ENCODE measurements around the gene TUBGCP6. TPM values are rescaled to one million over a fixed set of nuclear protein-coding genes. Genes with fewer than 3 reads are reported as not detected.

The TUBGCP6 gene
- total RNA-seq, 4 donors from 2014 or later = 19.1 to 52.2 (median 40.7) TPM

DNA sequence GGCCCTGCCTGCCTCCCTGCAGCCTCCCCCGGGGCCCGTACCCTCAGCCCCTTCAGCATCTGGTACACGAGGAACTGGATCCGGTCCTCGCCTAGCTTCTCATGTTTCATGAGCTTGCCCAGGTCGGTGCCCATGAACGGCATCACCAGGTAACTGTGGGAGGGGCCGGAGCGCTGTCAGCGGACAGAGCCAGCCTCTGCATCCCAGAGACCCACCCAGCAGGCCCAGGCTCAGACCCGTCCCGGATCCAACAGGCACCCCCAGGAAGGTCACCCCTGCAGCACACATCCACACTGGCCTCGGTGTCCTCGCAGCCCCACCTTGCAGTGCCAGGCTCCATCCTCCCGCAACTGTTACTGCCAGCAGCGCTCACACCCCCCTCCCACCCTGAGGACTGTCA, 12.2 kb upstream of the TUBGCP6 start:
- H3K36me3 ChIP-seq = no peaks in the 10 kb centered on the region
- intact Hi-C loops (cut with DNase I; ENCODE audit: low total_unique reads) = no loop called here
- no peak overlapping the region for H3K27ac ChIP-seq
- peaks cover 0 to 17% of the 10 kb centered on the region in 2 donors for H3K4me1 ChIP-seq
- no peaks in the 10 kb centered on the region for H3K27me3 ChIP-seq
- H3K9me3 ChIP-seq = no peaks in the 10 kb centered on the region
- DNase-seq = no peak
- H3K4me3 ChIP-seq = no peak overlapping the region
- TF ChIP-seq POLR2A (IDR thresholded peaks at IDR 0.05) = no peak
- TF ChIP-seq, protein P1, sequence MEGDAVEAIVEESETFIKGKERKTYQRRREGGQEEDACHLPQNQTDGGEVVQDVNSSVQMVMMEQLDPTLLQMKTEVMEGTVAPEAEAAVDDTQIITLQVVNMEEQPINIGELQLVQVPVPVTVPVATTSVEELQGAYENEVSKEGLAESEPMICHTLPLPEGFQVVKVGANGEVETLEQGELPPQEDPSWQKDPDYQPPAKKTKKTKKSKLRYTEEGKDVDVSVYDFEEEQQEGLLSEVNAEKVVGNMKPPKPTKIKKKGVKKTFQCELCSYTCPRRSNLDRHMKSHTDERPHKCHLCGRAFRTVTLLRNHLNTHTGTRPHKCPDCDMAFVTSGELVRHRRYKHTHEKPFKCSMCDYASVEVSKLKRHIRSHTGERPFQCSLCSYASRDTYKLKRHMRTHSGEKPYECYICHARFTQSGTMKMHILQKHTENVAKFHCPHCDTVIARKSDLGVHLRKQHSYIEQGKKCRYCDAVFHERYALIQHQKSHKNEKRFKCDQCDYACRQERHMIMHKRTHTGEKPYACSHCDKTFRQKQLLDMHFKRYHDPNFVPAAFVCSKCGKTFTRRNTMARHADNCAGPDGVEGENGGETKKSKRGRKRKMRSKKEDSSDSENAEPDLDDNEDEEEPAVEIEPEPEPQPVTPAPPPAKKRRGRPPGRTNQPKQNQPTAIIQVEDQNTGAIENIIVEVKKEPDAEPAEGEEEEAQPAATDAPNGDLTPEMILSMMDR (IDR thresholded peaks at IDR 0.05) = no peak

DNA sequence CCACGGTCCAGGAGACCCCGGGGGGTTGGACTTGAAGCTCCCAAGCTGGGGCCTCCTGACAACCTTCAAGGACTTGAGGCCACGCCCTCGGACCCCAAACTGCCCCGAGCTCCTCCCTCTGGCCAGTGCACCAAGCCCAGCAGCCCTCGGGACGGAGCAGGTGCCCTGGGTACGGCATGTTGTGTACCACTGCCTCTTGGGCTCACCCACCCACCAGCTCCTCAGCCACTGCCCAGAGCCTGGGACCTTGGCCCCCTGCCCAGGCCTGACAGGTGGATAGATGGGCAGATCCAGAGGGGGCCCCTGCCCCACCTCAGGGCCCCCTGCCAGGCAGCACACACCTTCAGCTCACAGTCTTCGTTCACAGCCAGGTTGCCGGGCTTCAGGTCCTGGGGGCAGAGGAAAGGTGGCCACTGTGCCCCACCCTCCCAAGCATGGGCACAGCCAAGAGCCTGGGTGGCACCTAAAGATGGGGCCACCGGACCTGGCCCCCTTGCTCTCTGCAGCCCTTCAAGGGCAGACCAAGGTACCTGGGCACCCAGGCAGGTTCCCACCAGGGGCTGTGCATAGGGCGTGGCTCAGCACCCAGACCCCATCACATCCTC, 11.5 kb upstream of the TUBGCP6 start:
- Histone ChIP-seq H3K36me3 (no peaks in the 10 kb centered on the region), H3K4me1 (peaks cover 0 to 14% of the 10 kb centered on the region in 2 donors), H3K27ac (no peak overlapping the region), H3K27me3 (no peaks in the 10 kb centered on the region), H3K4me3 (no peak overlapping the region), H3K9me3 (no peaks in the 10 kb centered on the region)
- no peak for DNase-seq
- intact Hi-C loops (cut with DNase I; ENCODE audit: low total_unique reads) = no loop called here
- TF ChIP-seq POLR2A (IDR thresholded peaks at IDR 0.05) = no peak
- TF ChIP-seq, protein P1 (IDR thresholded peaks at IDR 0.05) = no peak

DNA sequence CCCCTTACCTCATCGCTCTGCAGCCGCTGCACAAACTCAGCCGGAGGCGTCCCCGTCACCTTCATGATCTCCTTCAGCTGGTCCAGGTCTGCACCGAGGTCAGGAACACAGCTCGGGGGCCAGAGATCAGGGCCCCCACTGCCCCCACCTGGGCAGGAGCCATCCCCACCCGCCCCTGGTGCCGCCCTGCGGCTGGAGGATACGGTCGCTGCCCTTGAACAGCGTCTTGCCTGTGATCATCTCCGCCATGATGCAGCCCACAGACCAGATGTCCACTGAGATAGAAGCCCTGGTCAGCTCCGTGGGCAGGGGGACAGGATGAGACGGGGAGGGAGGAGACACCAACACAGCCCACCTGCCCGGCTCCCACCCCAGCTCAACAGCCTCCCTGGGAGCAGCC, 10.8 kb upstream of the TUBGCP6 start:
- no peaks in the 10 kb centered on the region for H3K36me3 ChIP-seq
- H3K9me3 ChIP-seq = no peaks in the 10 kb centered on the region
- H3K27me3 ChIP-seq = no peaks in the 10 kb centered on the region
- DNase-seq = no peak
- H3K4me1 ChIP-seq = peaks cover 0 to 13% of the 10 kb centered on the region in 2 donors
- intact Hi-C loops (cut with DNase I; ENCODE audit: low total_unique reads) = no loop called here
- TF ChIP-seq POLR2A (IDR thresholded peaks at IDR 0.05) = no peak
- TF ChIP-seq, protein P1 (IDR thresholded peaks at IDR 0.05) = no peak
- H3K4me3 ChIP-seq = no peak overlapping the region
- no peak overlapping the region for H3K27ac ChIP-seq

DNA sequence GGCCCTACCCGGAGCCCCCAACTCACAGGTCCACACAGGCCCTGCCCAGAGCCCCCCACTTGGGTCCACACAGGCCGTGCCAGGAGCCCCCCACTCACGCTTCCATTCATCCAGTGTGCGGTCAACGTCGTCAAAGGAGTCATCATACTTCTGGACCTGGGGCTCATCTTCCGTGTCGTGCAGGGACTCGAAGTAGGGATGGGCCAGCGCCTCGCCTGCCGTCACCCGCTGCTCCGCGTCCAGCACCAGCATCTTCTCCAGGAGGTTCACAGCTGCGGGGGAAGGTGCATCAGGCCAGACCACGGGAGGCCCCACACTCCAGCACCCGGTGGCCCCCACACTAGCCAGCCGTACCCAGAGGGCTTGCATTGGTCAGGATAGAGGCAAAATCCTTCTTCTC, 10.3 kb upstream of the TUBGCP6 start:
- H3K27ac ChIP-seq = no peak overlapping the region
- no peak for DNase-seq
- intact Hi-C loops (cut with DNase I; ENCODE audit: low total_unique reads) = no loop called here
- H3K4me3 ChIP-seq = no peak overlapping the region
- no peaks in the 10 kb centered on the region for H3K36me3 ChIP-seq
- TF ChIP-seq POLR2A (IDR thresholded peaks at IDR 0.05) = no peak
- TF ChIP-seq, protein P1 (IDR thresholded peaks at IDR 0.05) = no peak
- peaks cover 4 to 13% of the 10 kb centered on the region in 2 donors for H3K4me1 ChIP-seq
- H3K9me3 ChIP-seq = no peaks in the 10 kb centered on the region
- no peaks in the 10 kb centered on the region for H3K27me3 ChIP-seq

DNA sequence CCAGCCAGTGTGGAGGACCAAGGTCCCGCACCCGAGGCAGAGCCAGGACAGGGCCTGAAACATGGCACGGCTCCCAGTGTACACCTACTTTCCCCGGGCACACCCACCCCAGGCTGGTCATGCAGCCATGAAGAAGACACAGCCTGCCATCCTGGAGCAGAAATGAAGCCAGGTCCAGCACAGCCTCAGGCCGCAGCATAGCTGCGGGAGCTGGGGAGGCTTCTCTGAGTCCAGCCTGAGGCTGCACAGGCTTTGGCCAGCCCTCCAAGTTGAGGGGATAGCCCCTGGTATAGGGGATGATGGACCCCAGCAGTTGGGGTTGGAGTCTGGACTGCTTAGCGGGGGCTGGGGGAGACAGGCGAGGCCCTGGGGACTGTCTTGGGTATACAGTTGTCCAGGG, 9.1 kb upstream of the TUBGCP6 start:
- TF ChIP-seq, protein P1 (IDR thresholded peaks at IDR 0.05) = no peak
- no peak for TF ChIP-seq POLR2A (IDR thresholded peaks at IDR 0.05)
- DNase-seq = no peak
- H3K4me1 ChIP-seq = peaks cover 6 to 10% of the 10 kb centered on the region in 2 donors
- no peaks in the 10 kb centered on the region for H3K36me3 ChIP-seq
- H3K27me3 ChIP-seq = no peaks in the 10 kb centered on the region
- H3K27ac ChIP-seq = no peak overlapping the region
- H3K4me3 ChIP-seq = no peak overlapping the region
- no peaks in the 10 kb centered on the region for H3K9me3 ChIP-seq
- intact Hi-C loops (cut with DNase I; ENCODE audit: low total_unique reads) = loop anchor here (5.0 kb wide), 1 partner anchor 88 kb away; the partner anchor contains the start of gene PPP6R2
